Liver (tissue), 9 donors: ENCODE results near the gene XYLT1. TPM values are rescaled to one million over a fixed set of nuclear protein-coding genes. Genes with fewer than 3 reads are reported as not detected.

Experiments used
- DNase-seq: peaks from one replicate; pipeline ENCODE4 v3.0.0-alpha.2; 2017; ENCODE audit warnings: low spot score
- H3K27ac ChIP-seq, 2 donors: one replicate each; pipeline ENCODE4 v1.7.0; 2013; ENCODE audit warnings: inconsistent platforms in 2 of 2, low read length in 2 of 2, control low read depth in 1 of 2, low read depth in 1 of 2, mild to moderate bottlenecking in 1 of 2
- H3K27me3 ChIP-seq, 4 donors: one replicate each; pipeline versions ENCODE4 v1.6.1 to v1.7.0; 2013; ENCODE audit warnings: low read length in 3 of 4, inconsistent platforms in 1 of 4, mild to moderate bottlenecking in 1 of 4, moderate library complexity in 1 of 4; ENCODE audit not compliant: control insufficient read depth in 4 of 4, insufficient read depth in 4 of 4
- H3K36me3 ChIP-seq, 4 donors: one replicate each; pipeline versions ENCODE4 v1.6.1 to v1.7.0; 2013; ENCODE audit warnings: low read length in 3 of 4, mild to moderate bottlenecking in 3 of 4, low read depth in 1 of 4, moderate library complexity in 1 of 4; ENCODE audit not compliant: control insufficient read depth in 4 of 4, insufficient read depth in 3 of 4
- H3K4me1 ChIP-seq, 4 donors: one replicate each; pipeline versions ENCODE4 v1.6.1 to v1.7.0; 2013; ENCODE audit warnings: low read length in 3 of 4, mild to moderate bottlenecking in 3 of 4, moderate library complexity in 1 of 4; ENCODE audit not compliant: control insufficient read depth in 4 of 4, insufficient read depth in 4 of 4
- H3K4me3 ChIP-seq, 3 donors: one replicate each; pipeline versions ENCODE4 v1.6.1 to v1.7.0; 2013; ENCODE audit warnings: low read length in 3 of 3, control low read depth in 1 of 3, low read depth in 1 of 3, mild to moderate bottlenecking in 1 of 3
- H3K9ac ChIP-seq, 2 donors: one replicate each; pipeline ENCODE4 v1.7.0; 2013; ENCODE audit warnings: low read length in 2 of 2, mild to moderate bottlenecking in 2 of 2, moderate library complexity in 2 of 2, control low read depth in 1 of 2, low read depth in 1 of 2
- H3K9me3 ChIP-seq, 4 donors: one replicate each; pipeline versions ENCODE4 v1.6.1 to v1.7.0; 2013; ENCODE audit warnings: low read length in 3 of 4; ENCODE audit not compliant: control insufficient read depth in 4 of 4
- ATF3 ChIP-seq: IDR thresholded peaks from 2 replicates; pipeline ENCODE4 v1.6.1; 2016; ENCODE audit warnings: antibody characterized with exemption
- EGR1 ChIP-seq, 2 donors: IDR thresholded peaks; 2 replicates each; pipeline ENCODE4 v1.6.1; 2016 to 2018; ENCODE audit warnings: antibody characterized with exemption in 2 of 2, low read depth in 2 of 2
- FOXA2 ChIP-seq: IDR thresholded peaks from 2 replicates; pipeline ENCODE4 v1.6.1; 2016; ENCODE audit warnings: antibody characterized with exemption
- GABPA ChIP-seq, 2 donors: IDR thresholded peaks in 1 of 2; conservative IDR thresholded peaks in 1 of 2; 2 replicates each; pipeline ENCODE4 v1.6.1; 2016; ENCODE audit warnings: antibody characterized with exemption in 2 of 2, mild to moderate bottlenecking in 1 of 2, moderate library complexity in 1 of 2
- HNF4A ChIP-seq, 2 donors: conservative IDR thresholded peaks; 2 replicates each; pipeline ENCODE4 v1.6.1; 2016; ENCODE audit warnings: antibody characterized with exemption in 2 of 2, mild to moderate bottlenecking in 2 of 2
- JUND ChIP-seq, 2 donors: IDR thresholded peaks; 2 replicates each; pipeline ENCODE4 v1.6.1; 2016; ENCODE audit warnings: antibody characterized with exemption in 2 of 2
- MAX ChIP-seq: IDR thresholded peaks from 2 replicates; pipeline ENCODE4 v1.6.1; 2016; ENCODE audit warnings: antibody characterized with exemption
- NR2F2 ChIP-seq: IDR thresholded peaks from 2 replicates; pipeline ENCODE4 v1.6.1; 2016; ENCODE audit warnings: antibody characterized with exemption
- RAD21 ChIP-seq, 2 donors: IDR thresholded peaks; 2 replicates each; pipeline ENCODE4 v1.6.1; 2016; ENCODE audit warnings: antibody characterized with exemption in 2 of 2, mild to moderate bottlenecking in 2 of 2
- REST ChIP-seq: IDR thresholded peaks from 2 replicates; pipeline ENCODE4 v1.6.1; 2016; ENCODE audit warnings: antibody characterized with exemption, mild to moderate bottlenecking
- RXRA ChIP-seq, 2 donors: IDR thresholded peaks; 2 replicates each; pipeline ENCODE4 v1.6.1; 2017 to 2018; ENCODE audit warnings: antibody characterized with exemption in 2 of 2, mild to moderate bottlenecking in 1 of 2
- TAF1 ChIP-seq: conservative IDR thresholded peaks from 2 replicates; pipeline ENCODE4 v1.6.1; 2016; ENCODE audit warnings: antibody characterized with exemption, mild to moderate bottlenecking
- YY1 ChIP-seq: IDR thresholded peaks from 2 replicates; pipeline ENCODE4 v1.6.1; 2016; ENCODE audit warnings: antibody characterized with exemption, mild to moderate bottlenecking
- ZBTB33 ChIP-seq: IDR thresholded peaks from 2 replicates; pipeline ENCODE4 v1.6.1; 2016; ENCODE audit warnings: antibody characterized with exemption
- WGBS: extraction: QIAGEN DNeasy Blood & Tissue Kit; methylation state at CpG from one replicate; pipeline ENCODE4 v1.1.7; 2013; 5-methylcytosine and 5-hydroxymethylcytosine counted together
- polyA plus RNA-seq, 2 donors: library from polyadenylated mRNA; stranded (reverse) in 1 of 2; unstranded in 1 of 2; fragments of 200-250 nt in 1 of 2; fragments of >200 nt in 1 of 2; fragmentation: Nextera tagmentation in 1 of 2; extraction: Ambion mirVana in 1 of 2; gene quantifications; one replicate each; pipeline versions ENCODE4 v1.2.1 to v1.2.3, GENCODE V29; 2013 to 2015
- total RNA-seq, 2 donors: library from RNA; depleted of rRNA; stranded (reverse); fragments of >200 nt; gene quantifications; one replicate each; pipeline ENCODE4 v1.2.3, GENCODE V29; 2014
- donor health status: healthy.
- donor health status: healthy.
- donor health status: healthy.
- donor health status: healthy.
- donor health status: healthy.

XYLT1 gene
- total and polyA plus RNA-seq, 4 donors, result 0.25 to 2.3 (median 0.53) TPM

GRCh38 chr16:17470182-17470907 is 415 bp downstream of the XYLT1 start:
- H3K4me3 ChIP-seq, result peak overlapping the region in 2 of 3 donors; percentile 26 to 62
- H3K4me1 ChIP-seq, result peaks cover 0 to 9% (median 4%) of the 10 kb centered on the region in 4 donors
- peaks cover 0 to 19% (median 2%) of the 10 kb centered on the region in 4 donors for H3K27me3 ChIP-seq
- no peaks in the 10 kb centered on the region for H3K9me3 ChIP-seq
- TF ChIP-seq EGR1 (IDR thresholded peaks at IDR 0.05; ENCODE audit: low read depth in 2 of 2) (no peak), MAX (no peak), ATF3 (no peak), JUND (IDR thresholded peaks at IDR 0.05) (no peak), HNF4A (conservative IDR thresholded peaks at IDR 0.05) (no peak), YY1 (no peak), RXRA (IDR thresholded peaks at IDR 0.05) (no peak), ZBTB33 (no peak), GABPA (IDR thresholded peaks at IDR 0.05 in 1 of 2, conservative IDR thresholded peaks at IDR 0.05 in 1 of 2) (no peak), TAF1 (no peak)
- H3K27ac ChIP-seq, result no peak overlapping the region
- 1% methylated on average over 95 of the region's 95 CpGs for WGBS
- no peak for DNase-seq
- H3K9ac ChIP-seq, result no peak overlapping the region
- no peaks in the 10 kb centered on the region for H3K36me3 ChIP-seq

- no peak overlapping the region for H3K9ac ChIP-seq
- H3K36me3 ChIP-seq, result no peaks in the 10 kb centered on the region
- no peak for DNase-seq
- peaks cover 0 to 9% (median 4%) of the 10 kb centered on the region in 4 donors for H3K4me1 ChIP-seq
- peaks cover 0 to 19% (median 2%) of the 10 kb centered on the region in 4 donors for H3K27me3 ChIP-seq
- no peaks in the 10 kb centered on the region for H3K9me3 ChIP-seq
- 4% methylated on average over 16 of the region's 16 CpGs for WGBS
- H3K4me3 ChIP-seq, result peak overlapping the region in 1 of 3 donors; percentile 62
- TF ChIP-seq EGR1 (IDR thresholded peaks at IDR 0.05; ENCODE audit: low read depth in 2 of 2), result no peak
- TF ChIP-seq GABPA (IDR thresholded peaks at IDR 0.05 in 1 of 2, conservative IDR thresholded peaks at IDR 0.05 in 1 of 2), result no peak
- TF ChIP-seq JUND (IDR thresholded peaks at IDR 0.05), result no peak
- no peak for TF ChIP-seq ATF3
- no peak for TF ChIP-seq RAD21 (IDR thresholded peaks at IDR 0.05)
- TF ChIP-seq NR2F2, result no peak
- no peak for TF ChIP-seq ZBTB33
- TF ChIP-seq HNF4A (conservative IDR thresholded peaks at IDR 0.05), result no peak
- TF ChIP-seq FOXA2, result no peak
- TF ChIP-seq REST, result no peak
- TF ChIP-seq YY1, result no peak
- no peak for TF ChIP-seq TAF1
- TF ChIP-seq RXRA (IDR thresholded peaks at IDR 0.05), result no peak
- H3K27ac ChIP-seq, result no peak overlapping the region
Observed at GRCh38 chr16:17469741-17470181, 999 bp downstream of the XYLT1 start.
